HL-60 (cell line): Measurements from ENCODE around the gene NVL.

Experiments used
- CTCF ChIP-seq: IDR thresholded peaks from one replicate; pipeline ENCODE4 v1.5.1; 2011; ENCODE audit warnings: low read length, control low read depth, inconsistent platforms; ENCODE audit not compliant: insufficient read depth
- GABPA ChIP-seq: IDR thresholded peaks from 2 replicates; pipeline ENCODE4 v1.6.1; 2012; ENCODE audit warnings: low read depth
- POLR2AphosphoS5 ChIP-seq: IDR thresholded peaks from 2 replicates; pipeline ENCODE4 v1.6.1; 2012; ENCODE audit warnings: low read depth
- REST ChIP-seq: IDR thresholded peaks from 2 replicates; pipeline ENCODE4 v1.6.1; 2012; ENCODE audit warnings: low read depth; ENCODE audit not compliant: insufficient replicate concordance

- TF ChIP-seq CTCF (no peak), GABPA (no peak), REST (no peak), POLR2AphosphoS5 (no peak)
These were observed 53.0 kb downstream of the NVL start for GRCh38 chr1:224276771-224277487.
